Mucosa of descending colon (tissue), 3 donors: ENCODE measurements around the gene IGFBP2. TPM values are rescaled to one million over a fixed set of nuclear protein-coding genes. Genes with fewer than 3 reads are reported as not detected.

Experiments used
- ATAC-seq: fragments of 200-7000 bp; cut with Tn5 transposase; one replicate; pipeline ENCODE4 v1.9.1; 2020; ENCODE audit warnings: mild to moderate bottlenecking, moderate library complexity
- DNase-seq, 3 donors: peaks; one replicate each; pipeline ENCODE4 v3.0.0-alpha.2; 2020
- H3K36me3 ChIP-seq: fragments of 200-600 bp; one replicate; pipeline ENCODE4 v1.8.0; 2021; ENCODE audit warnings: low read depth, mild to moderate bottlenecking
- H3K4me1 ChIP-seq: fragments of 200-600 bp; one replicate; pipeline ENCODE4 v1.8.0; 2021; ENCODE audit warnings: low read depth, mild to moderate bottlenecking
- H3K4me3 ChIP-seq: fragments of 200-600 bp; one replicate; pipeline ENCODE4 v1.8.0; 2021; ENCODE audit warnings: mild to moderate bottlenecking
- H3K9me3 ChIP-seq: fragments of 200-600 bp; one replicate; pipeline ENCODE4 v1.8.0; 2021; ENCODE audit warnings: mild to moderate bottlenecking
- CTCF ChIP-seq: fragments of 200-600 bp; IDR thresholded peaks from one replicate; pipeline ENCODE4 v1.8.0; 2022; ENCODE audit warnings: antibody characterized with exemption, mild to moderate bottlenecking
- intact Hi-C, 2 donors: fragments of 100-400 bp; cut with DNase I in 1 of 2; cut with micrococcal nuclease in 1 of 2; formaldehyde crosslinking; loops; one replicate each; pipeline versions ENCODE4 v1.11.0 to v1.11.1; 2022; cut with DNase I, micrococcal nuclease
- total RNA-seq, 3 donors: library from RNA; stranded (reverse); fragmentation: NEBNext Ultra II Directional in 2 of 3; extraction: Animal tissue kit (Norgen Biotek cat#: 25700) in 2 of 3; gene quantifications; one replicate each; pipeline versions ENCODE4 v1.2.1 to v1.2.4, GENCODE V29; 2021 to 2023
- donor health status: DM: no; HTN: no; CAD: no; lungs with moderate emphysema.
- donor health status: DM: no; HTN: no; CAD: no.
- donor health status: DM: no; HTN: yes; CAD: no.

Gene IGFBP2
- total RNA-seq, 3 donors from 2014 or later = 26.7 to 62.1 (median 57.2) TPM

- Histone ChIP-seq H3K9me3 (no peaks in the 10 kb centered on the region), H3K4me1 (peaks cover 19% of the 10 kb centered on the region), H3K4me3 (peak overlapping the region; percentile 19), H3K36me3 (no peaks in the 10 kb centered on the region)
- ATAC-seq (peak; percentile 29), DNase-seq (peak in 1 of 3 donors; percentile 46)
- intact Hi-C loops = loop anchor here in 1 of 2 donors (10.0 kb wide), 2 partner anchors 371 to 471 kb away; no protein-coding TSS in a partner anchor
- TF ChIP-seq CTCF = no peak
Observed at GRCh38 chr2:216694082-216694825, 61.0 kb downstream of the IGFBP2 start.

GRCh38 chr2:216694826-216695217 lies 61.6 kb downstream of the IGFBP2 start:
- Histone ChIP-seq H3K4me3 (peak overlapping the region; percentile 19), H3K4me1 (peaks cover 19% of the 10 kb centered on the region), H3K36me3 (no peaks in the 10 kb centered on the region), H3K9me3 (no peaks in the 10 kb centered on the region)
- no peak for TF ChIP-seq CTCF
- ATAC-seq = no peak
- intact Hi-C loops = loop anchor here in 1 of 2 donors (5.0 to 10.0 kb wide), 3 partner anchors 370 to 817 kb away; no protein-coding TSS in a partner anchor
- DNase-seq = no peak

GRCh38 chr2:216695401-216695821 lies 62.2 kb downstream of the IGFBP2 start, which contains the start of gene IGFBP5:
Gene IGFBP5, minus strand, starts transcription at chr2:216695549. Its CDS starts 774 bp downstream, at chr2:216694775.
- H3K36me3 ChIP-seq = no peaks in the 10 kb centered on the region
- peak within 1 kb of the TSS; percentile 19 for H3K4me3 ChIP-seq
- ATAC-seq = peak; percentile 21
- no peak for TF ChIP-seq CTCF
- H3K9me3 ChIP-seq = no peaks in the 10 kb centered on the region
- DNase-seq = peak; percentile 65 to 77 (median 73)
- H3K4me1 ChIP-seq = peaks cover 19% of the 10 kb centered on the region
- intact Hi-C loops = loop anchor here in 1 of 2 donors (5.0 to 10.0 kb wide), 3 partner anchors 369 to 817 kb away; no protein-coding TSS in a partner anchor

GRCh38 chr2:216696321-216696720 lies 63.1 kb downstream of the IGFBP2 start:
- intact Hi-C loops = loop anchor here in 1 of 2 donors (5.0 to 10.0 kb wide), 3 partner anchors 368 to 816 kb away; no protein-coding TSS in a partner anchor
- Histone ChIP-seq H3K36me3 (no peaks in the 10 kb centered on the region), H3K4me1 (peaks cover 19% of the 10 kb centered on the region), H3K4me3 (no peak overlapping the region), H3K9me3 (no peaks in the 10 kb centered on the region)
- ATAC-seq (no peak), DNase-seq (no peak)
- no peak for TF ChIP-seq CTCF

GRCh38 chr2:216696751-216697560 lies 63.7 kb downstream of the IGFBP2 start:
- intact Hi-C loops = loop anchor here in 1 of 2 donors (5.0 to 10.0 kb wide), 3 partner anchors 368 to 815 kb away; no protein-coding TSS in a partner anchor
- Histone ChIP-seq H3K9me3 (no peaks in the 10 kb centered on the region), H3K4me1 (peaks cover 19% of the 10 kb centered on the region), H3K36me3 (no peaks in the 10 kb centered on the region), H3K4me3 (no peak overlapping the region)
- DNase-seq (no peak), ATAC-seq (no peak)
- no peak for TF ChIP-seq CTCF
